HG03575 (cell line): ENCODE measurements around the gene CLDN10.
"Not testable (repeated sequence)": the region's sequence is repeated elsewhere in the genome, so short reads cannot be mapped to it uniquely, and the experiment has no call there.

Experiments used
- ATAC-seq: cut with Tn5 transposase; IDR thresholded peaks from one replicate; pipeline ENCODE4 v1.9.1; 2021; ENCODE audit not compliant: unreplicated experiment, insufficient number of reproducible peaks, low FRiP score; ENCODE audit errors: extremely low read depth

The CLDN10 gene

DNA sequence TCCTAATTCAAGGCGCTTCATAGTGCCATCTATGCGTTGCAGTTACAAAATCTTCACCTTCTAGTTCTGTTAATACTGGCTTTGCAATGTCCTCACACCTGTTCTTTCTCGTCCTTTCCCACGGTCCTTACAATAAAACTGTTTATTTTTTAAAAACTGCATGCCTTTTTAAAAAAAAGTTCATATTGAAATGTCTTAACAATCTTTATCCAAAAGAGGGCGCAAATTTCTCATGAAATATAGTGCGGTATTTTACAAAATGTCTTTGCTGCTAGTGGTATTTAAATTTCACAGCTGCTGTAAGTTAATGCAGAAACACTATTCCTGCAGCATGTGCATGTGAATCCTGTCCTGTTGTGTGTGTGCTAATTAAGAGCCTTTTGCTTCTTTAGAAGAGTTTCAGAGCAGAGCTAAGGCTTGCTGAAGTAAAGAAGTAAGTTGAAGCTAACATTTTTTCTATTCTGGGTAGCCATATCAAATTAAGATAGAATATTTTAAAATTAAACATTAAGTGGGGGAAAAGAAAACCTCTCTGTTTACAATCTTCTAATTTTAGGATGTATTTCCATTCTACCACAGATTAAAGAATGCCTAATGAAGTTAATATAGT lies 15.8 kb upstream of the CLDN10 start:
- ATAC-seq, result no peak

DNA sequence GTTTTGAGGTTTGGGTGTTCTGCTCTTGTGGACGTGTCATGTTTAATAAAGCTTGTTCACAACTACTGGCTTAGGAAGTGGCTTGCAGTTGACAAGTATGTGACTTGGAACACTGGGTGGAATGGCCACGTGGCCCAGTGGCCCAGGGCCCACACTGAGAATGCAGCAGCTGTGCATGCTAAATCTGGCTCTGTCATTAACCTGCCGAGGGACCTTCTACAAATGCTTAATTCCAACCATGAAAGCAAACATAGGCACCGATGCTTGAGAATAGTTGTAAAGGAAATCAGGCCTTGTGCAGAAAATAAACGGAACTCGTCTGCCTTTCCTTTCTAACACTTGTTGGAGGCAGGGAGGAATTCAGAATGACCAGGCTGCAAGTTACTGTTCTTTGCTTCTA lies 11.6 kb upstream of the CLDN10 start:
- no peak for ATAC-seq

DNA sequence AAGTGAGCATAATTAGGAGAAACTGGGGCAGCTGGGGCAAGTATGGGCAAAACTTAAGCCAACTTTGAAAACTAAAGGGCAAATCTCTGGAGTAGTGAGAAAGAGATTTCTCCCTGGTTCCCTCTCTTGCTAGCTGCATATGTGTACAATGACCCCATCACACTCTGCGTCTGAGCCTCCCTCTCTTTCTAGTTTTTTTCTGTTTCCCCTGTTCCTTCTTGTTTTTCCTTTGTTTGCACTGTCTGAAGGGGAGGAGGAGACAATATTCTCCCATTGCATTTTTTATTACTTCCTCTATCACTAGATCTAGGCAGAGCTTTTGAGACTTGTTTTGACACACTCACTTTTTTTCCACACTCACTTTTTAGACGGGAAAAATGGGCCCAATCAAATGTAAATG lies 11.2 kb upstream of the CLDN10 start:
- no peak for ATAC-seq

DNA sequence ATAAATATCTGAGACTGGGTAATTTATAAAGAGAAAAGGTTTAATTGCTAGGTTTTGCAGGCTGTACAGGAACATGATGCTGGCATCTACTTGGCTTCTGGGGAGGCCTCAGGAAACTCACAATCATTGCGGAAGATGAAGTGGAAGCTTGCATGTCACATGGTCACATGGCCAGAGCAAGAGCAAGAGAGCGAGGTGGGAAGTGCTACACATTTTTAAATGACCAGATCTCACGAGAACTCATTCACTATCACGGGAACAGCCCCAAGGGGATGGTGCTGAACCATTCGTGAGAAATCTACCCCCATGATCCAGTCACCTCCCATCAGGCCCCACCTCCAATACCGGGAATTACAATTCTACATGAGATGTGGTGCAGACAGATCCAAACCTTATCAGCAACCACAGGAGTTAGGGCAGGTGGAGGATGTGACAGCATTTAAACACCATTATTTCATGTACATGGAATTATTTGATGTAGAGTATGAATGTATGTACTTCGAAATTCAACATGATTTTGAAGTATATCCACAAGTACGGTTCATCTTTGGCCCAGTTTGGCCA lies 10.5 kb upstream of the CLDN10 start:
- no peak for ATAC-seq

DNA sequence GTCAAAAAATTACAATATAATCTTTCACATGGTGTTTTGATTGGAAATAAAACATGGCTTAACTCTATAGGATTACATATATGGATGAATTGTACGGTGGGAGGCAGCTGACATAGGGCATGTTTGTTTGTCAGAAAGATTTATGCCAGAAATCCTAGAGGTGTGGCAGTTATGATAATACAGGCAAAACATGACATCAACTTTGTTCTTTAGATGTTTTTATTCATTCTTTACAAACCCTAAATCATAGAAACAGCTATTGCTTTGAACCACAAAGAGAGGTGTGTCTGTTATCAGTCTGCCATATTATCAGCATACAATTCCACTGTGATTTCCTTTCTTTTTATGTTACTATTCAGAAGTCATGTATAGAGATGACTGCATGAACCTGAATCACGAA lies 8.2 kb upstream of the CLDN10 start:
- no peak for ATAC-seq

DNA sequence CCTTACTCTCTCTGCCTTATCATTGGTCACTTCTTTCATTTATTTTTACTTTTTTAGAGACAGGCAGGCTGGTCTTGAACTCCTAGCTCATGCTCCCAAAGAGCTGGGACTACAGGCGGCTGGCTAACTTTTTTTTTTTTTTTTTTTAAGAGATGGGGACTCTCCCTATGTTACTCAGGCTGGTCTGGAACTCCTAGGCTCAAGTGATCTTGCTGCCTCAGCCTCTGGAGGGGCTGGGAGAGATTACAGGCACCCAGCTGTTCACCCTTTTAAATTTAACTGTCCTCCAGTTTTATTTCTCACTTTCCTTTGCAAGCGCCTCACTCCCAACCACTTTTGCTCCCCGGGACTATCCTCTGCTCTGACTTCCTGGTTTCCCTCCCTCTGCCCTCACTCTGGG lies 5.6 kb upstream of the CLDN10 start:
- no peak for ATAC-seq

DNA sequence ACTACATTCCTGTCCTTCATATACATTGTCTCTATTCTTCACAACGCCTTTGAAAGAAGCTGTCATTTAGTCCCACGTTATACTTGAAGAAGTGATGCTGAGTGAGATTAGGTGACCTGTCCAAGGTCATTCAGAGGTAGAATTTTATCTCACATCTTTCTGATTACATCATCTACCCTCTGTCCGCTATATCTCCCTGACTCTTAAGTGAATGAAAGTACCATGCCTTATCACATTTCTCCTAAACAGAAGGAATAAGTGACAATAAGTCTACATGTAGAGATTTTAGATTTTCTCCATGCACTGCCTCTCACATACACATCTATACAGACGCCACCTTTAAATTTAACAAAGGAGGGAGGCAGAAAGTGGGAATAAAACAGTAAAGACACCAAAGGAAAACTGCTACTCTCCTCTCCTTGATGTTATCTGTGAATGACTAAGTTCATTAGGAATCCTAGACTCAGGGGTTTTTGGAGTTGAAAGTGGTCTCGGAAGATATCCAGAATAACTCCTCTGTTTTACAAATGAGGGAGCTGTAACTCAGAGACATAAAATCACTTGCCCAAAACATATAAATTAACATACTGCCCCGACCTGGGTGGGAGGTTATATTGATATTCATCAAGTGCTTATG lies 4.9 kb upstream of the CLDN10 start:
- ATAC-seq, result no peak

DNA sequence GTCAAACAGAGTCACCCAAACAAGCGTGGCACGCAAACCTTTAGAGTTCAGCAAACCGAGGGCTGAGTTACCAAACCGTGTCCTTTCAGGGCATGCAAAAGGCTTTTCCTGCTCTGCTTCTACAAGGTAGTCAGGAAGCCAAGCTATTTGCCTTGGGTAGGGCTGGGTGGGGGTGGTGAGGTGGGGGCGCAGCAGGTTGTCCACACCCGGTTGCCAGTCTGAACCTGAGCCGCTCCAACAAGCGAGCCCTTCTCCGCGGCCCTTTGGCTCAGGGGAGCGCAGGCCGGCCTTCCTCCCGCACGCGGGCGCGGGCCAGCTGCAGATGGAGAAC lies 347 bp upstream of the CLDN10 start:
- no peak for ATAC-seq

DNA sequence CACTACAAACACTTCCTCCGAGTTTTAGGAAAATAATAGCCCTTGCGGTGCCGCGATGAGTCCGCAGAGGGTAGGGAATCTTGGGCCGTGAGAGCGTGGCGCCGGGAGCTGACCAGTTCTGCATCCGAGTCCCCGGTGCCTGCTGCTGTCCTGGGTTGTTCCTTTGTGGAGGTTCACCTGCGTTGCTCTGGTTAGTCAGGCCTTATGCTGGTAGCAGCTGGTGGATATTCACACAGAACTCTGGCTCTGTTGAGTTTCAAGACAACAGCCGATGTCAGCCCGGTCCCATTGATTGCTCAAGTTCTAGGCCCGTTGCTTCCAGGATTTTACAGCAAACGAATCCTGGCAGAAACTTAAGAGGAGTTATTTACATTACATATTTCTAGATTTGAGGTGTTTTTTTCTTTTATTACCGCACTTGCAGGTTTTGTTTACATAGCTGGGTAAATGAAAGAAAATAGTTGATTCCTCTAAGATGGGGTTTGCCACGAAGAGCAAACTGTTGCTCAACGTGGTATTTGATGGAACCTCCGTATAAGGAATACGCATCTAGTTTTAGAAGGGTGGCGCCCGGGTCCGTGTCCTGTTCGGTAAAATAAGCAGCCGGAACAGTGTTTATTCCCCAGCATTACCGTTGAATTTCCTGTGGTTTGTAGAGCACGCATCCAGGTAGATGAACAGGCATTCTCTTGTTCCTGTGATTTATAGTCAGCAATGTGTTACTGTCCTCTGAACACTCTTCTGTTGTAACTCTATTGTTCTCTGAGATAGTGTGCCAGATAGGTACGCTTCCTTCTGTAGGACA lies 1.3 kb downstream of the CLDN10 start:
- ATAC-seq, result no peak

DNA sequence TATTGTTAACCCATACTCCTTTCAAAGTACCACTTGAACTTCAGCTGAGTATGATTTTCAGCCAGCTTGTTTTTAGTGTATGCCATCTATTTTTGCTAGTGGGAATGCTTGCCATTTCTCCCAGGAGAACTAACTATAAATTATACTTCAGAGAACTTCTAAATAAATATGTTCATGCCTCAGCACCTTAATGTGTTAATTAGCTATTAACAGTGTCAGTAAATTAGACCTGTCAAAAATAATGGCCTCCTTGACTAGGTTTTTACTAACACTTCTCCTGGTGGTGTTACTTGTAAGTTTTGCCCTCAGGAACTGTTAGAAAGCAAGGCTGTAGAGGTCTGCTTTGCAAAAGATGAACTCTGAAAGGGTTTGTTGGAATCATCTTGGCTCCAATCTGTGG lies 4.5 kb downstream of the CLDN10 start:
- ATAC-seq, result no peak

DNA sequence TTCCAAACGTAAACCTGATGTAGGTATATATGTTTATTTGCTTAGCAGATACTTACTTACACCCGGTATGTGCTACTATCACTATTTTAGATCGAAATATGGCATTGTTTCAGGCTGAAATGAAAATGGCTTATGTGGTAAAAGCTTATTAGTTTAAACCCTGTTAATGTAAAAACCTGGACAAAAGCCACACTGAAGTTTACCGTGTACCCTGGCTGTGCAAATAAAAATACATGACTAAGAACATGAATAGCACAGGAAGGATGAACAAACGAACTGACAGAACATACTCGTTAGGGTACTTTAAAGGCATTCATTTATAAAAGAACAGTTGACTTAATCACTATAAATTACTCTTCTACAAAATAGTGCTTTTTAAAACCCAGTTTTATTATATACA lies 6.6 kb downstream of the CLDN10 start:
- no peak for ATAC-seq

DNA sequence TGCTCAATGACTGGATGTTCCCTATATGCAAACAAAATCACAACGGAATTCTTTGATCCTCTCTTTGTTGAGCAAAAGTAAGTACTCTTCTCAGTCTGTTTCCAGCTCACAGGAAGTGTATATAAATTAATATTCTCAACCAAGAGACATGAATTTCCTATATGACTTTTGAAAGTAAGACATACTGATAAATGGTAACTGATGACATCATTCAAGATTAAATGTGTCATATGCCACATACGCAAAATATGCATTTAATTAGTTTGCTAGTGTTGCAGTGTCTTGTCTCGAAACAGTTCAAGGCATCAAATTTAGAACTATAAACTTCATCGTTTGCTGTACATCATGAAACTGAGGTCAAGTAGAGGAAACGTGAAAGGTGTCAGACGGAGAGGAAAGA lies 7.9 kb downstream of the CLDN10 start:
- no peak for ATAC-seq

DNA sequence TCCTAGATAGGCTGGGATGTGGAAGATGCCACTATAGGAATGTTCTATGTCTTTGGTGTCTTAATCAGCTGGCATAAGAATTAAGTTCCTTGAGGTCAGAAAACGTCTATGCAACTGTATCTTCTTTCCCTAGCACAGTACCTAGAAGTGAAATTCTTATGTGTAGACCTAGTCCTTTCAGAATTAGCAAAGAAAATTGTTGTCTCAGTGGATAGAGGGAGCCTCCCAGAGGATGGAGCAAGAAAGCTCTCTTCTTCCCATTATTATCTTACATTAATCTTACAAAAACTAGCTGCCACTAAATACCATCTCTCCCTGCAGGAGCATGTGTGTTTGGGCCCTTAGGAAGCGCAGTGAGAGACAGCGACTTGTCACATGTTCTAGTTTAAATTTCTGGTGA lies 11.6 kb downstream of the CLDN10 start:
- ATAC-seq, result no peak

DNA sequence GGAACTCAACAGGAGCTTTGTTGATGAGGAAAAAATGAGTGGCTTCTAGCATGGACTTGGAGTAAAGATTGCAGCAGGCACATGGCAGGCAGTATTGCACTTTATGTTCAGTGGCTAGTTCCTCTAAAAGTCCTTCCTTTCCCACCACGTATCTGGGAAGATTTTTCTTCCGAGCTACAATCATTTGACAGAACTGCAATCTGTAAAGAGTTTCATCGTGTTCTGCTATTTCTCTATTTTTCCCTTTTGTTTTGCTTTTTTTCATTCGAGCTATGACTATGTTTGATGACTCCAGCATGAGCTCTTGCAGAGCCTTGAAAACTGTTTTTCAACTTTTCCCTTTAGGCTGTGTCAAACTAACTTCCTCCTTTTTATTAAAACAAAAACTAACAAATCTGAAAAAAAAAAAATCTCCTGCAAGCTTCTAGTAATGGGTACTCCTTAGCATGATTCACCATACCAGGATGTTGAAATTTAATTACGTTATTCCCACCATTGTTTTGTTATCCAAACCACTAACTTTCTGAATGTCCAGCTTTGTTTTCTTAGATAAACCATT lies 12.3 kb downstream of the CLDN10 start:
- ATAC-seq, result no peak

DNA sequence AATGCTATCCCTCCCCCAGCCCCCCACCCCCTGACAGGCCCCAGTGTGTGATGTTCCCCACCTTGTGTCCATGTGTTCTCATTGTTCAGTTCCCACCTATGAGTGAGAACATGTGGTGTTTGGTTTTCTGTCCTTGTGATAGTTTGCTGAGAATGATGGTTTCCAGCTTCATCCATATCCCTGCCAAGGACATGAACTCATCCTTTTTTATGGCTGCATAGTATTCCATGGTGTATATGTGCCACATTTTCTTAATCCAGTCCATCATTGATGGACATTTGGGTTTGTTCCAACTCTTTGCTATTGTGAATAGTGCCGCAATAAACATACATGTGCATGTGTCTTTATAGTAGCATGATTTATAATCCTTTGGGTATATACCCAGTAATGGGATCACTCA lies 13.2 kb downstream of the CLDN10 start:
- not testable (repeated sequence) for ATAC-seq

DNA sequence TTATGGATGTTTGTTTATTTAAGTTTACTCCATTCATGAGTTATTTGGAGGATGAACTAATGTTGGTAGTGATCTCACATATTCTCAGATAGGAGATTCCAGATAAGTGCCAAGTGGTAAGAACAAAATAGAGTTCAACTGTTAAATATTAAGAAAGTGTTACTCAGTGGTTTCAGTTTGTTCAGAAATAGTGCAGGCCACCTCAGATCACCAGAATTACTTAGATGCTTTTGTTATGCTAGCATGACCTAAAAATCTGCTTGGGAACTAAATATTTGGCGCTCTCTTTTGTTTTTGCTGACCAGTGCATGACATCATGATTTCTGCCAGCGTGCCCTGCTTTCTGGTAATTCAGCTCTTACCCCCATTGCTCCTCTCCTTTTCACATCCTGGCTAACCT lies 15.6 kb downstream of the CLDN10 start:
- no peak for ATAC-seq

DNA sequence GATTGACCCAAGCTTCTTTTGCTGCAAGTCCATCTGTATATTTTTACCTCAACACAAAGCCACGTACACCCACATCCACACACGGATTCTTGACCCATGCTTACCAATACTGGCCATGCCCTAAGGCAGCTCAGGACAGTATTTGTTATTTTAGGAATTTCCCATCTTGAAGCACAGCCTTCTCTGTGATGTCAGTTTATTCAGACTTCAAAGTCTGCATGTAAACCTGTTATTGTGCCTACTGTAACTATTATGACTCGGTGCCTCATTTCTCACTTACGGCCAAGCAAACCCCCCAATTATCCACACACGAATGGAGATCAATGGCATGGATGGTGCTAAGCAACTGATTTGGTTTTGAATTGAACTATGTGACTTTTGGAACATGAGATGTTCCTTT lies 17.5 kb downstream of the CLDN10 start:
- ATAC-seq, result no peak

DNA sequence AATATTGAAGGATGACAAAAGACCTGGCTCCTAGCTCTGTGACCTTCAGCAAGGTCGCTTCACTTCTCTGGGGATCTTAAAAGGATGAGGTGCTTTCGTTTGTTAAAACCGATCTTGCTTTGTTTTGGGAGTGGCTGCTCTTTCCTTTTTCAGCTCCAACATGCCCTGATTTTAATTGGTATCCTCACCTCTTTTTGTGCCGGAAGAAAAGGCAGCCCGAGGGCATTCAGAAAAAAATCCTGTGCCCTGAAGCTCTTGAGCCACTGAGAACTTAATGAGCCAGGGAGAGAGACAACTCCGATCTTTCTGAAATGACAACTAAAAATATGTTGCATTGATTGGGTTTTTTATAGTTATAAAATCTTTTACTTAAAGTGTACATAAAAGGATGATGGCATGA lies 19.4 kb downstream of the CLDN10 start:
- ATAC-seq, result no peak

DNA sequence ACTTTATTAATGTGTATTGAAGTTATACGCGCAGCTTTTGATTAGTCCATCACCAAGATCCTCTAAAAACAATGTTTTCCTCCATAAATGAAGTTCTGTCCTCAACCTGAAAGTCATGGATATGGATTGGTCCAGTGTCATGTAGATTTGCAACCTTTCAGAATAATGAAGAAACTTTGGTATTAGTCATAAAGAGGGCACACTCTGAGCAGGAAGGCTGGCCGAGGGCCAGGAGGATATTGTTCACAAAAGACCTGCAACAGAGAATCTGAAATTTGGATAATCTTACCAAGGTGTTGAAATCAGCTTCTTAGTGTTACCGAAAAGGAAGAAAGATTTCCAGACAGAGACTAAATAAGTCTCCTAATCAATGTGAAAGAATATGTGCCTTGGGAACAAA lies 20.7 kb downstream of the CLDN10 start:
- ATAC-seq, result no peak

DNA sequence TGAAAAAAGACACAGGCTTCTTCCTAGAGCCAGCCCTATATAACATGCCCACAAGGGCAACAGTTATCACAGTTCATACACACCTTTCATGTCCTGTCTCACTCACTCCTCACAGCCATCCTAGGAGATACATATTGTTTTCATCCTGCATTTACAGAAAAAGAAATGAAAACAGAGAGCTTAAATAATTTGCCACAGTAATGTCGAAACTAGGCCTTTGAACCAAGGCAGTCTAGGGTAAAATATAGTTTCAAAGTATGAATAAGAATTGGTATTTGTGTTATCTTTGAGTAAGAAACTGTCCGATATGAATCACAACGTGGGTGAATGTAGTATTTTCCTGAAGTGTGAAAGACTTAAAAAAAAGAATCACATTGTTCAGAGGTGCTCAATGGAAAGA lies 26.8 kb downstream of the CLDN10 start:
- ATAC-seq, result peak; percentile 95
